GM23338 (cell line): ENCODE measurements around the gene CASTOR1. TPM values are rescaled to one million over a fixed set of nuclear protein-coding genes. Genes with fewer than 3 reads are reported as not detected.

ENCODE experiments used
- ATAC-seq: fragments of 200-7000 bp; cut with Tn5 transposase; 3 replicates; pipeline ENCODE4 v1.9.1; 2020
- DNase-seq: peaks from one replicate; pipeline ENCODE4 v3.0.0-alpha.2; 2015; ENCODE audit warnings: low spot score
- H2AFZ ChIP-seq: fragments of 200-600 bp; sonication (generic); 2 replicates; pipeline ENCODE4 v1.8.0; 2016; ENCODE audit warnings: antibody characterized with exemption, mild to moderate bottlenecking, moderate library complexity
- H3F3A ChIP-seq: fragments of 200-600 bp; sonication (generic); replicated peaks from 2 replicates; pipeline ENCODE4 v1.8.0; 2017; ENCODE audit warnings: antibody characterized with exemption, mixed run types, low read depth
- H3K27ac ChIP-seq: fragments of 200-600 bp; sonication (generic); 2 replicates; pipeline ENCODE4 v1.6.1; 2016; ENCODE audit warnings: low read depth
- H3K27me3 ChIP-seq: fragments of 200-600 bp; sonication (generic); 2 replicates; pipeline ENCODE4 v1.8.0; 2016; ENCODE audit warnings: mild to moderate bottlenecking, mixed run types, moderate library complexity; ENCODE audit not compliant: insufficient read depth
- H3K36me3 ChIP-seq: fragments of 200-600 bp; sonication (generic); 2 replicates; pipeline ENCODE4 v1.8.0; 2016; ENCODE audit warnings: mild to moderate bottlenecking; ENCODE audit not compliant: insufficient read depth
- H3K4me1 ChIP-seq: fragments of 200-600 bp; sonication (generic); 2 replicates; pipeline ENCODE4 v1.8.0; 2016; ENCODE audit warnings: mild to moderate bottlenecking, moderate library complexity; ENCODE audit not compliant: insufficient read depth
- H3K4me2 ChIP-seq: fragments of 200-600 bp; sonication (generic); 2 replicates; pipeline ENCODE4 v1.7.1; 2017; ENCODE audit warnings: mixed run types
- H3K4me3 ChIP-seq: fragments of 200-600 bp; sonication (generic); 2 replicates; pipeline ENCODE4 v1.6.1; 2016; ENCODE audit warnings: mixed run types
- H3K79me2 ChIP-seq: fragments of 200-600 bp; sonication (generic); replicated peaks from 2 replicates; pipeline ENCODE4 v1.8.0; 2017; ENCODE audit warnings: mild to moderate bottlenecking; ENCODE audit not compliant: insufficient read depth
- H3K9me2 ChIP-seq: fragments of 200-600 bp; sonication (generic); 2 replicates; pipeline ENCODE4 v1.8.0; 2017; ENCODE audit not compliant: insufficient read depth
- H4K20me1 ChIP-seq: fragments of 200-600 bp; sonication (generic); replicated peaks from 2 replicates; pipeline ENCODE4 v1.8.0; 2017; ENCODE audit warnings: mild to moderate bottlenecking; ENCODE audit not compliant: insufficient read depth
- H3K27ac Mint-ChIP-seq: 2 replicates; pipeline ENCODE4 v1.8.0; 2020; ENCODE audit warnings: inconsistent platforms, mild to moderate bottlenecking, moderate library complexity, mixed read lengths
- H3K27me3 Mint-ChIP-seq: 3 replicates; pipeline ENCODE4 v1.8.0; 2022; ENCODE audit warnings: low read depth, mild to moderate bottlenecking, moderate library complexity, mixed read lengths, inconsistent platforms; ENCODE audit not compliant: insufficient read depth, poor library complexity
- H3K36me3 Mint-ChIP-seq: 3 replicates; pipeline ENCODE4 v1.8.0; 2021; ENCODE audit warnings: low read depth, mild to moderate bottlenecking, inconsistent platforms, moderate library complexity, mixed read lengths
- H3K4me1 Mint-ChIP-seq: 3 replicates; pipeline ENCODE4 v1.8.0; 2020; ENCODE audit warnings: mild to moderate bottlenecking, inconsistent platforms, mixed read lengths
- H3K4me3 Mint-ChIP-seq: 3 replicates; pipeline ENCODE4 v1.8.0; 2021; ENCODE audit warnings: moderate library complexity, mild to moderate bottlenecking, inconsistent platforms, mixed read lengths
- H3K9me3 Mint-ChIP-seq: 3 replicates; pipeline ENCODE4 v1.8.0; 2020; ENCODE audit warnings: moderate library complexity, mild to moderate bottlenecking, inconsistent platforms, mixed read lengths
- CREB1 ChIP-seq: fragments of 250-450 bp; sonication (Bioruptor Pico); IDR thresholded peaks from 2 replicates; pipeline ENCODE4 v1.5.0; 2020; ENCODE audit warnings: low read depth, mild to moderate bottlenecking, moderate library complexity
- CTCF ChIP-seq, 2 experiments: fragments of 200-600 bp in 1 of 2; sonication (generic) in 1 of 2; conservative IDR thresholded peaks; 2 replicates each; pipeline versions ENCODE4 v1.5.1 to v1.6.1; 2016 to 2017; ENCODE audit warnings: antibody characterized with exemption in 2 of 2, low read depth in 2 of 2, mild to moderate bottlenecking in 2 of 2, moderate library complexity in 1 of 2
- EZH2 ChIP-seq: fragments of 200-600 bp; sonication (generic); IDR thresholded peaks from one replicate; pipeline ENCODE4 v1.8.0; 2017; ENCODE audit warnings: antibody characterized with exemption, mild to moderate bottlenecking, low read depth; ENCODE audit not compliant: unreplicated experiment
- EZH2phosphoT487 ChIP-seq: fragments of 200-600 bp; sonication (generic); IDR thresholded peaks from one replicate; pipeline ENCODE4 v1.8.1; 2018; ENCODE audit warnings: antibody characterized with exemption; ENCODE audit not compliant: unreplicated experiment
- NANOG ChIP-seq: IDR thresholded peaks from 2 replicates; pipeline ENCODE4 v1.6.1; 2016; ENCODE audit warnings: antibody characterized with exemption, borderline replicate concordance
- STAT1 ChIP-seq: IDR thresholded peaks from one replicate; pipeline ENCODE4 v1.6.1; 2016; ENCODE audit warnings: antibody characterized with exemption; ENCODE audit not compliant: unreplicated experiment
- ZNF114 ChIP-seq: fragments of 250-450 bp; sonication (Bioruptor Pico); IDR thresholded peaks from 2 replicates; pipeline ENCODE4 v1.5.0; 2020; ENCODE audit warnings: mild to moderate bottlenecking, moderate library complexity
- polyA plus RNA-seq: library from polyadenylated mRNA; unstranded; fragments of >200 nt; fragmentation: Nextera tagmentation; extraction: Ambion mirVana; gene quantifications from 2 replicates; pipeline ENCODE4 v1.2.1, GENCODE V29; 2016
- total RNA-seq: library from RNA; depleted of rRNA; stranded (reverse); fragments of >200 nt; shearing (Covaris generic); gene quantifications from 2 replicates; pipeline ENCODE4 v1.2.3, GENCODE V29; 2014
- TF ChIP-seq, protein P1 (sequence below): IDR thresholded peaks from 2 replicates; pipeline ENCODE4 v1.6.1; 2016; ENCODE audit warnings: antibody characterized with exemption
- TF ChIP-seq, protein P2 (sequence below): IDR thresholded peaks from one replicate; pipeline ENCODE4 v1.6.1; 2018; ENCODE audit warnings: antibody characterized with exemption; ENCODE audit not compliant: unreplicated experiment
- TF ChIP-seq, protein P3 (sequence below): fragments of 250-450 bp; sonication (Bioruptor Pico); IDR thresholded peaks from 2 replicates; pipeline ENCODE4 v1.5.0; 2020; ENCODE audit warnings: mild to moderate bottlenecking, moderate library complexity

The CASTOR1 gene
- total and polyA plus RNA-seq, 2 experiments from 2014 or later = 11.3 to 23.2 TPM

GRCh38 chr22:30312053-30312452, 22.7 kb upstream of the CASTOR1 start:
- no peak for TF ChIP-seq EZH2phosphoT487
- TF ChIP-seq STAT1 = no peak
- TF ChIP-seq, protein P1, sequence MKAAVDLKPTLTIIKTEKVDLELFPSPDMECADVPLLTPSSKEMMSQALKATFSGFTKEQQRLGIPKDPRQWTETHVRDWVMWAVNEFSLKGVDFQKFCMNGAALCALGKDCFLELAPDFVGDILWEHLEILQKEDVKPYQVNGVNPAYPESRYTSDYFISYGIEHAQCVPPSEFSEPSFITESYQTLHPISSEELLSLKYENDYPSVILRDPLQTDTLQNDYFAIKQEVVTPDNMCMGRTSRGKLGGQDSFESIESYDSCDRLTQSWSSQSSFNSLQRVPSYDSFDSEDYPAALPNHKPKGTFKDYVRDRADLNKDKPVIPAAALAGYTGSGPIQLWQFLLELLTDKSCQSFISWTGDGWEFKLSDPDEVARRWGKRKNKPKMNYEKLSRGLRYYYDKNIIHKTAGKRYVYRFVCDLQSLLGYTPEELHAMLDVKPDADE = no peak
- no peak for TF ChIP-seq CREB1
- TF ChIP-seq, protein P2, sequence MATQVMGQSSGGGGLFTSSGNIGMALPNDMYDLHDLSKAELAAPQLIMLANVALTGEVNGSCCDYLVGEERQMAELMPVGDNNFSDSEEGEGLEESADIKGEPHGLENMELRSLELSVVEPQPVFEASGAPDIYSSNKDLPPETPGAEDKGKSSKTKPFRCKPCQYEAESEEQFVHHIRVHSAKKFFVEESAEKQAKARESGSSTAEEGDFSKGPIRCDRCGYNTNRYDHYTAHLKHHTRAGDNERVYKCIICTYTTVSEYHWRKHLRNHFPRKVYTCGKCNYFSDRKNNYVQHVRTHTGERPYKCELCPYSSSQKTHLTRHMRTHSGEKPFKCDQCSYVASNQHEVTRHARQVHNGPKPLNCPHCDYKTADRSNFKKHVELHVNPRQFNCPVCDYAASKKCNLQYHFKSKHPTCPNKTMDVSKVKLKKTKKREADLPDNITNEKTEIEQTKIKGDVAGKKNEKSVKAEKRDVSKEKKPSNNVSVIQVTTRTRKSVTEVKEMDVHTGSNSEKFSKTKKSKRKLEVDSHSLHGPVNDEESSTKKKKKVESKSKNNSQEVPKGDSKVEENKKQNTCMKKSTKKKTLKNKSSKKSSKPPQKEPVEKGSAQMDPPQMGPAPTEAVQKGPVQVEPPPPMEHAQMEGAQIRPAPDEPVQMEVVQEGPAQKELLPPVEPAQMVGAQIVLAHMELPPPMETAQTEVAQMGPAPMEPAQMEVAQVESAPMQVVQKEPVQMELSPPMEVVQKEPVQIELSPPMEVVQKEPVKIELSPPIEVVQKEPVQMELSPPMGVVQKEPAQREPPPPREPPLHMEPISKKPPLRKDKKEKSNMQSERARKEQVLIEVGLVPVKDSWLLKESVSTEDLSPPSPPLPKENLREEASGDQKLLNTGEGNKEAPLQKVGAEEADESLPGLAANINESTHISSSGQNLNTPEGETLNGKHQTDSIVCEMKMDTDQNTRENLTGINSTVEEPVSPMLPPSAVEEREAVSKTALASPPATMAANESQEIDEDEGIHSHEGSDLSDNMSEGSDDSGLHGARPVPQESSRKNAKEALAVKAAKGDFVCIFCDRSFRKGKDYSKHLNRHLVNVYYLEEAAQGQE = no peak
- no peak for TF ChIP-seq CTCF (conservative IDR thresholded peaks at IDR 0.05; ENCODE audit: low read depth in 2 of 2)
- no peak for TF ChIP-seq EZH2
- TF ChIP-seq NANOG = no peak
- no peak for TF ChIP-seq ZNF114 (CRISPR knock-in tag)
- TF ChIP-seq, protein P3, sequence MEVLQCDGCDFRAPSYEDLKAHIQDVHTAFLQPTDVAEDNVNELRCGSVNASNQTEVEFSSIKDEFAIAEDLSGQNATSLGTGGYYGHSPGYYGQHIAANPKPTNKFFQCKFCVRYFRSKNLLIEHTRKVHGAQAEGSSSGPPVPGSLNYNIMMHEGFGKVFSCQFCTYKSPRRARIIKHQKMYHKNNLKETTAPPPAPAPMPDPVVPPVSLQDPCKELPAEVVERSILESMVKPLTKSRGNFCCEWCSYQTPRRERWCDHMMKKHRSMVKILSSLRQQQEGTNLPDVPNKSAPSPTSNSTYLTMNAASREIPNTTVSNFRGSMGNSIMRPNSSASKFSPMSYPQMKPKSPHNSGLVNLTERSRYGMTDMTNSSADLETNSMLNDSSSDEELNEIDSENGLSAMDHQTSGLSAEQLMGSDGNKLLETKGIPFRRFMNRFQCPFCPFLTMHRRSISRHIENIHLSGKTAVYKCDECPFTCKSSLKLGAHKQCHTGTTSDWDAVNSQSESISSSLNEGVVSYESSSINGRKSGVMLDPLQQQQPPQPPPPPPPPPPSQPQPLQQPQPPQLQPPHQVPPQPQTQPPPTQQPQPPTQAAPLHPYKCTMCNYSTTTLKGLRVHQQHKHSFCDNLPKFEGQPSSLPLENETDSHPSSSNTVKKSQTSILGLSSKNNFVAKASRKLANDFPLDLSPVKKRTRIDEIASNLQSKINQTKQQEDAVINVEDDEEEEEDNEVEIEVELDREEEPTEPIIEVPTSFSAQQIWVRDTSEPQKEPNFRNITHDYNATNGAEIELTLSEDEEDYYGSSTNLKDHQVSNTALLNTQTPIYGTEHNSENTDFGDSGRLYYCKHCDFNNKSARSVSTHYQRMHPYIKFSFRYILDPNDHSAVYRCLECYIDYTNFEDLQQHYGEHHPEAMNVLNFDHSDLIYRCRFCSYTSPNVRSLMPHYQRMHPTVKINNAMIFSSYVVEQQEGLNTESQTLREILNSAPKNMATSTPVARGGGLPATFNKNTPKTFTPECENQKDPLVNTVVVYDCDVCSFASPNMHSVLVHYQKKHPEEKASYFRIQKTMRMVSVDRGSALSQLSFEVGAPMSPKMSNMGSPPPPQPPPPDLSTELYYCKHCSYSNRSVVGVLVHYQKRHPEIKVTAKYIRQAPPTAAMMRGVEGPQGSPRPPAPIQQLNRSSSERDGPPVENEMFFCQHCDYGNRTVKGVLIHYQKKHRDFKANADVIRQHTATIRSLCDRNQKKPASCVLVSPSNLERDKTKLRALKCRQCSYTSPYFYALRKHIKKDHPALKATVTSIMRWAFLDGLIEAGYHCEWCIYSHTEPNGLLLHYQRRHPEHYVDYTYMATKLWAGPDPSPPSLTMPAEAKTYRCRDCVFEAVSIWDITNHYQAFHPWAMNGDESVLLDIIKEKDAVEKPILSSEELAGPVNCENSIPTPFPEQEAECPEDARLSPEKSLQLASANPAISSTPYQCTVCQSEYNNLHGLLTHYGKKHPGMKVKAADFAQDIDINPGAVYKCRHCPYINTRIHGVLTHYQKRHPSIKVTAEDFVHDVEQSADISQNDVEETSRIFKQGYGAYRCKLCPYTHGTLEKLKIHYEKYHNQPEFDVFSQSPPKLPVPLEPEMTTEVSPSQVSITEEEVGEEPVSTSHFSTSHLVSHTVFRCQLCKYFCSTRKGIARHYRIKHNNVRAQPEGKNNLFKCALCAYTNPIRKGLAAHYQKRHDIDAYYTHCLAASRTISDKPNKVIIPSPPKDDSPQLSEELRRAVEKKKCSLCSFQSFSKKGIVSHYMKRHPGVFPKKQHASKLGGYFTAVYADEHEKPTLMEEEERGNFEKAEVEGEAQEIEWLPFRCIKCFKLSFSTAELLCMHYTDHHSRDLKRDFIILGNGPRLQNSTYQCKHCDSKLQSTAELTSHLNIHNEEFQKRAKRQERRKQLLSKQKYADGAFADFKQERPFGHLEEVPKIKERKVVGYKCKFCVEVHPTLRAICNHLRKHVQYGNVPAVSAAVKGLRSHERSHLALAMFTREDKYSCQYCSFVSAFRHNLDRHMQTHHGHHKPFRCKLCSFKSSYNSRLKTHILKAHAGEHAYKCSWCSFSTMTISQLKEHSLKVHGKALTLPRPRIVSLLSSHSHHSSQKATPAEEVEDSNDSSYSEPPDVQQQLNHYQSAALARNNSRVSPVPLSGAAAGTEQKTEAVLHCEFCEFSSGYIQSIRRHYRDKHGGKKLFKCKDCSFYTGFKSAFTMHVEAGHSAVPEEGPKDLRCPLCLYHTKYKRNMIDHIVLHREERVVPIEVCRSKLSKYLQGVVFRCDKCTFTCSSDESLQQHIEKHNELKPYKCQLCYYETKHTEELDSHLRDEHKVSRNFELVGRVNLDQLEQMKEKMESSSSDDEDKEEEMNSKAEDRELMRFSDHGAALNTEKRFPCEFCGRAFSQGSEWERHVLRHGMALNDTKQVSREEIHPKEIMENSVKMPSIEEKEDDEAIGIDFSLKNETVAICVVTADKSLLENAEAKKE = no peak
- Histone ChIP-seq H3K27me3 (no peaks in the 10 kb centered on the region), H3K27ac (no peak overlapping the region), H4K20me1 (peaks cover 3% of the 10 kb centered on the region), H3K4me1 (peaks cover 4% of the 10 kb centered on the region; the same call in 1 of the 2 replicates), H3K4me3 (no peak overlapping the region), H3K9me2 (no peaks in the 10 kb centered on the region), H3K36me3 (no peaks in the 10 kb centered on the region), H2AFZ (no peak overlapping the region), H3K79me2 (no peaks in the 10 kb centered on the region), H3K4me2 (no peak overlapping the region), H3F3A (no peaks in the 10 kb centered on the region)
- no peak for ATAC-seq
- no peaks in the 10 kb centered on the region for H3K9me3 Mint-ChIP-seq
- H3K4me1 Mint-ChIP-seq = peaks cover 11% of the 10 kb centered on the region
- no peak for DNase-seq
- H3K36me3 Mint-ChIP-seq = no peaks in the 10 kb centered on the region
- peaks cover 3% of the 10 kb centered on the region for H3K27me3 Mint-ChIP-seq
- H3K27ac Mint-ChIP-seq = no peak overlapping the region
- no peak overlapping the region for H3K4me3 Mint-ChIP-seq
